GM19438 (cell line): Measurements from ENCODE around the gene ECM2.

Source experiments
- ATAC-seq: cut with Tn5 transposase; IDR thresholded peaks from one replicate; pipeline ENCODE4 v1.9.1; 2021; ENCODE audit warnings: low read depth; ENCODE audit not compliant: unreplicated experiment

Gene ECM2

GRCh38 chr9:92503156-92503555 lies 32.6 kb downstream of the ECM2 start:
- ATAC-seq: no peak

- no peak for ATAC-seq
Observed at GRCh38 chr9:92501671-92502393, 34.0 kb downstream of the ECM2 start.

GRCh38 chr9:92500725-92501124 lies 35.1 kb downstream of the ECM2 start:
- ATAC-seq: no peak

GRCh38 chr9:92499701-92500100 lies 36.1 kb downstream of the ECM2 start:
- no peak for ATAC-seq

- ATAC-seq: no peak
Observed at GRCh38 chr9:92496396-92497176, 39.2 kb downstream of the ECM2 start.

GRCh38 chr9:92494856-92495255 lies 40.9 kb downstream of the ECM2 start:
- ATAC-seq: no peak

- ATAC-seq: no peak
Observed at GRCh38 chr9:92493749-92494387, 41.9 kb downstream of the ECM2 start.

- no peak for ATAC-seq
Observed at GRCh38 chr9:92492781-92493401, 42.9 kb downstream of the ECM2 start.

- no peak for ATAC-seq
Observed at GRCh38 chr9:92488681-92489550, 46.9 kb downstream of the ECM2 start.

- no peak for ATAC-seq
Observed at GRCh38 chr9:92486371-92486770, 49.4 kb downstream of the ECM2 start.

- no peak for ATAC-seq
Observed at GRCh38 chr9:92484563-92484962, 51.2 kb downstream of the ECM2 start.

- ATAC-seq: no peak
Observed at GRCh38 chr9:92483627-92484545, 51.9 kb downstream of the ECM2 start.

GRCh38 chr9:92482805-92483204 lies 53.0 kb downstream of the ECM2 start:
- no peak for ATAC-seq

- no peak for ATAC-seq
Observed at GRCh38 chr9:92482329-92482728, 53.5 kb downstream of the ECM2 start, which contains the start of gene ASPN. Gene ASPN, minus strand, starts transcription at chr9:92482506.

GRCh38 chr9:92480986-92481633 lies 54.7 kb downstream of the ECM2 start:
- ATAC-seq: no peak

- no peak for ATAC-seq
Observed at GRCh38 chr9:92480291-92480771, 55.5 kb downstream of the ECM2 start.

- no peak for ATAC-seq
Observed at GRCh38 chr9:92479346-92479745, 56.4 kb downstream of the ECM2 start.

- ATAC-seq: no peak
Observed at GRCh38 chr9:92478783-92479182, 57.0 kb downstream of the ECM2 start.
